HG02798 (cell line): ENCODE results near the gene CD52.
A peak's percentile ranks its signal among the peaks of the same experiment; 100 is the strongest.
"Not testable (repeated sequence)": the region's sequence is repeated elsewhere in the genome, so short reads cannot be mapped to it uniquely, and the experiment has no call there.

Experiments used
- ATAC-seq: cut with Tn5 transposase; IDR thresholded peaks from one replicate; pipeline ENCODE4 v1.9.1; 2021; ENCODE audit warnings: mild to moderate bottlenecking; ENCODE audit not compliant: unreplicated experiment, poor library complexity

The CD52 gene

GRCh38 chr1:26297057-26297790 is 20.5 kb upstream of the CD52 start:
- ATAC-seq, result no peak

- ATAC-seq, result no peak
Observed at GRCh38 chr1:26297791-26298124, 20.0 kb upstream of the CD52 start.

- no peak for ATAC-seq
Observed at GRCh38 chr1:26300578-26301275, 17.0 kb upstream of the CD52 start.

- ATAC-seq, result no peak
Observed at GRCh38 chr1:26302733-26303405, 14.9 kb upstream of the CD52 start.

GRCh38 chr1:26305667-26306289 is 12.0 kb upstream of the CD52 start:
- ATAC-seq, result peak; percentile 8

GRCh38 chr1:26306290-26307229 is 11.2 kb upstream of the CD52 start, which contains the start of gene UBXN11:
Gene UBXN11, minus strand, starts transcription at chr1:26306636. Its CDS starts 3,753 bp downstream, at chr1:26302883.
- ATAC-seq, result peak; percentile 100

- no peak for ATAC-seq
Observed at GRCh38 chr1:26307363-26307781, 10.4 kb upstream of the CD52 start.

GRCh38 chr1:26307966-26308899 is 9.5 kb upstream of the CD52 start:
- ATAC-seq, result not testable (repeated sequence)

GRCh38 chr1:26314501-26314900 is 3.3 kb upstream of the CD52 start:
- no peak for ATAC-seq

GRCh38 chr1:26315874-26316850 is 1.6 kb upstream of the CD52 start:
- ATAC-seq, result no peak

- no peak for ATAC-seq
Observed at GRCh38 chr1:26317146-26317545, 612 bp upstream of the CD52 start.

GRCh38 chr1:26318338-26319064 is 743 bp downstream of the CD52 start:
- no peak for ATAC-seq

GRCh38 chr1:26320896-26321295 is 3.1 kb downstream of the CD52 start:
- ATAC-seq, result peak; percentile 5

GRCh38 chr1:26321315-26322041 is 3.7 kb downstream of the CD52 start:
- ATAC-seq, result peak; percentile 36

- ATAC-seq, result no peak
Observed at GRCh38 chr1:26322042-26322331, 4.2 kb downstream of the CD52 start.

- no peak for ATAC-seq
Observed at GRCh38 chr1:26323382-26323781, 5.6 kb downstream of the CD52 start.

GRCh38 chr1:26324550-26324949 is 6.8 kb downstream of the CD52 start:
- ATAC-seq, result no peak
